Measurements from ENCODE around the gene KRTAP10-2. TPM values are rescaled to one million over a fixed set of nuclear protein-coding genes. Genes with fewer than 3 reads are reported as not detected.

Gene KRTAP10-2
- total RNA-seq, 1 donor from 2014 or later = not detected

- Histone ChIP-seq H3K4me1 (no peaks in the 10 kb centered on the region), H3K27me3 (no peaks in the 10 kb centered on the region), H3K4me3 (no peak overlapping the region), H3K36me3 (no peaks in the 10 kb centered on the region), H3K9me3 (no peaks in the 10 kb centered on the region), H3K27ac (no peak overlapping the region)
- TF ChIP-seq POLR2AphosphoS5 (IDR thresholded peaks at IDR 0.05; ENCODE audit: insufficient read depth in 1 of 2, low read depth in 1 of 2) (no peak), CTCF (IDR thresholded peaks at IDR 0.05) (no peak), POLR2A (IDR thresholded peaks at IDR 0.05) (no peak)
- intact Hi-C loops (cut with DNase I) = no loop called here
- no peak for DNase-seq (ENCODE audit: extremely low spot score in 2 of 2)
These were observed 34.0 kb downstream of the KRTAP10-2 start for GRCh38 chr21:44517175-44517899.

- TF ChIP-seq CTCF (IDR thresholded peaks at IDR 0.05) = no peak
- TF ChIP-seq POLR2AphosphoS5 (IDR thresholded peaks at IDR 0.05; ENCODE audit: insufficient read depth in 1 of 2, low read depth in 1 of 2) = no peak
- no peak for TF ChIP-seq POLR2A (IDR thresholded peaks at IDR 0.05)
- intact Hi-C loops (cut with DNase I) = no loop called here
- Histone ChIP-seq H3K36me3 (no peaks in the 10 kb centered on the region), H3K27ac (no peak overlapping the region), H3K9me3 (no peaks in the 10 kb centered on the region), H3K4me3 (no peak overlapping the region), H3K4me1 (no peaks in the 10 kb centered on the region), H3K27me3 (no peaks in the 10 kb centered on the region)
- DNase-seq (ENCODE audit: extremely low spot score in 2 of 2) = no peak
These were observed 34.5 kb downstream of the KRTAP10-2 start for GRCh38 chr21:44516828-44517174.

- Histone ChIP-seq H3K36me3 (no peaks in the 10 kb centered on the region), H3K4me3 (no peak overlapping the region), H3K27me3 (no peaks in the 10 kb centered on the region), H3K27ac (no peak overlapping the region), H3K4me1 (no peaks in the 10 kb centered on the region), H3K9me3 (no peaks in the 10 kb centered on the region)
- intact Hi-C loops (cut with DNase I) = no loop called here
- no peak for DNase-seq (ENCODE audit: extremely low spot score in 2 of 2)
- TF ChIP-seq CTCF (IDR thresholded peaks at IDR 0.05) (no peak), POLR2AphosphoS5 (IDR thresholded peaks at IDR 0.05; ENCODE audit: insufficient read depth in 1 of 2, low read depth in 1 of 2) (no peak), POLR2A (IDR thresholded peaks at IDR 0.05) (no peak)
These were observed 35.0 kb downstream of the KRTAP10-2 start for GRCh38 chr21:44516342-44516741.

- Histone ChIP-seq H3K27ac (no peak overlapping the region), H3K9me3 (no peaks in the 10 kb centered on the region), H3K4me3 (no peak overlapping the region), H3K27me3 (no peaks in the 10 kb centered on the region), H3K4me1 (peaks cover 3% of the 10 kb centered on the region), H3K36me3 (no peaks in the 10 kb centered on the region)
- TF ChIP-seq POLR2A (IDR thresholded peaks at IDR 0.05) (no peak), CTCF (IDR thresholded peaks at IDR 0.05) (no peak), POLR2AphosphoS5 (IDR thresholded peaks at IDR 0.05; ENCODE audit: insufficient read depth in 1 of 2, low read depth in 1 of 2) (no peak)
- DNase-seq (ENCODE audit: extremely low spot score in 2 of 2) = no peak
- intact Hi-C loops (cut with DNase I) = no loop called here
These were observed 35.7 kb downstream of the KRTAP10-2 start for GRCh38 chr21:44515359-44516165.

All from vagina (tissue), 2 donors.